ENCODE measurements around the gene SOS2. TPM values are rescaled to one million over a fixed set of nuclear protein-coding genes. Genes with fewer than 3 reads are reported as not detected.

Gene SOS2
- total RNA-seq, 1 donor = 22.3 TPM

DNA sequence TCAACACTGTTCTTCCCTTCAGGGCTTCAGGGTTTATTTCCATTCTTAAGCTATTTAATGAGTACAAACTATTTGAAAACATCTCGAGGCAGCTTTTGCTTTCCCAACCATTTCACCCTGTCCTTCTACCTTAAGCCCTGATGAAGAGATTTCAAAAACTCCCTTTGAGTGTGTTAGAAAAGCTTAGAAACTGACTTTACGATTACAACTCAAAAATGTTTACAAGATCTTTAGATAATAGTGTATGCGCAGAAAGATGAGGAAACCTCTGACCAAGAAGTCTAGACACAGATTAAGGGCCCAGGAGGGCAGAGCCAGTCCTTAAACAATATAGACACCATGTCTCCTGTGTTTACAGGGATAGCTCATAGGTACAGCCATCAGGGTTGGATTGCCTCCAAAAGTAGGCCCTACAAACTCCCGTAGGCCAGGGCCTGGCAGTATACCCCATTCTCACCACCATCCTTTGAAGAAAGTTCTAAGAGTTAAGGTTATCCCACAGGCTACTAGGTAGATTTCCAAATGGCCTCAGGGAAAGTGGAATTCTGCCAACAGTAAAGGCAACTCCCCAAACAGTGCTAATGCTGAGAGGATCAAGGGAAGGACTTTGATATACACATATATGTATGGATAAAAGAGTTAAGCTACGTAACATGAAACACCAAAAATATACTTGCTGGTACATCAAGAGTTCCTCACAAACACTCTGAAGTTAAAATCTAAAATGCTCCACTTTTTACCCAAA is 11.4 kb upstream of the SOS2 start:
- TF ChIP-seq, protein P1, sequence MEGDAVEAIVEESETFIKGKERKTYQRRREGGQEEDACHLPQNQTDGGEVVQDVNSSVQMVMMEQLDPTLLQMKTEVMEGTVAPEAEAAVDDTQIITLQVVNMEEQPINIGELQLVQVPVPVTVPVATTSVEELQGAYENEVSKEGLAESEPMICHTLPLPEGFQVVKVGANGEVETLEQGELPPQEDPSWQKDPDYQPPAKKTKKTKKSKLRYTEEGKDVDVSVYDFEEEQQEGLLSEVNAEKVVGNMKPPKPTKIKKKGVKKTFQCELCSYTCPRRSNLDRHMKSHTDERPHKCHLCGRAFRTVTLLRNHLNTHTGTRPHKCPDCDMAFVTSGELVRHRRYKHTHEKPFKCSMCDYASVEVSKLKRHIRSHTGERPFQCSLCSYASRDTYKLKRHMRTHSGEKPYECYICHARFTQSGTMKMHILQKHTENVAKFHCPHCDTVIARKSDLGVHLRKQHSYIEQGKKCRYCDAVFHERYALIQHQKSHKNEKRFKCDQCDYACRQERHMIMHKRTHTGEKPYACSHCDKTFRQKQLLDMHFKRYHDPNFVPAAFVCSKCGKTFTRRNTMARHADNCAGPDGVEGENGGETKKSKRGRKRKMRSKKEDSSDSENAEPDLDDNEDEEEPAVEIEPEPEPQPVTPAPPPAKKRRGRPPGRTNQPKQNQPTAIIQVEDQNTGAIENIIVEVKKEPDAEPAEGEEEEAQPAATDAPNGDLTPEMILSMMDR (IDR thresholded peaks at IDR 0.05; ENCODE audit: insufficient read depth, low read length) = no peak
- no peak overlapping the region for H3K4me3 ChIP-seq (ENCODE audit: low read depth, low read length)
- no peak for DNase-seq (ENCODE audit: low read depth)

DNA sequence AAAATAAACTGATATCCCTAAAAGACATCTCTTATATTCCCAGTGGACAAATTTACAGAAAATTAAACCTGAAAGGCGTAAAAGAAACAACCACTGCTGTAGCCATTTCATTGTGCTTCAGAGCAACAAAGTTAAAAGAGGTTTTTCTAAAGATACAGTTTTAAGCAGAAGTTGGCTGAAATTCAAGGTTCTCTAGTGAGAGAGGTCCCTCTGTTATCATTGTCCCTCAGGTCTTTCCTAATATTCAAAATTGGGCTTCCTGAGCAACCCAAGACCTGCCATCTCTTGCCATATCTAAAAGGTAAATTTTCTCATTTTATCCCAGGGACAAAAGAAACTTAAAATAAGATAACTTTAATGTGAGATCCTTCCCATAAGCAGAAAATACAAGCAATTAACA is 10.7 kb upstream of the SOS2 start:
- no peak for DNase-seq (ENCODE audit: low read depth)
- TF ChIP-seq, protein P1 (IDR thresholded peaks at IDR 0.05; ENCODE audit: insufficient read depth, low read length) = no peak

DNA sequence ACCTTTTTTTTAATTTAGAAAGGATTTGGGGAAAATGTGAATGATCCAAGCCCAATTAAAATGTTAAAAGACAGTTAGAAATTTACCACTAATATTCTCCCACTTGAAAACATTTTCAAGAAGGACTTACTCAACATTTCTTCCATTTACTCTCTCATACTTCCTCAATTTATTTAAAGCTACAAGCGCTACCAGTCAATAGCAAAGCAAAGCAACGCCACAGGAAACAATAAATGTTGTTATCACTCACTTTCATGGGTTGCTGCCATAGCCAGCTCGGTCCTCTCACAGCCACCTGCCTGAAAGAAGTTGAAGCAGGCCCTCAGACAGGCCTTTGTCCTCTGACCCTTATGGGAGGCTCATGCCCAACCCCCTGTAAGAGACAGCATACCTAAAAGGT is 6.0 kb upstream of the SOS2 start:
- H3K4me3 ChIP-seq (ENCODE audit: low read depth, low read length) = no peak overlapping the region
- TF ChIP-seq, protein P1 (IDR thresholded peaks at IDR 0.05; ENCODE audit: insufficient read depth, low read length) = no peak
- no peak for DNase-seq (ENCODE audit: low read depth)

More for the DNA sequence above, 10.7 kb upstream of the SOS2 start:
- no peak overlapping the region for H3K4me3 ChIP-seq (ENCODE audit: low read depth, low read length)

DNA sequence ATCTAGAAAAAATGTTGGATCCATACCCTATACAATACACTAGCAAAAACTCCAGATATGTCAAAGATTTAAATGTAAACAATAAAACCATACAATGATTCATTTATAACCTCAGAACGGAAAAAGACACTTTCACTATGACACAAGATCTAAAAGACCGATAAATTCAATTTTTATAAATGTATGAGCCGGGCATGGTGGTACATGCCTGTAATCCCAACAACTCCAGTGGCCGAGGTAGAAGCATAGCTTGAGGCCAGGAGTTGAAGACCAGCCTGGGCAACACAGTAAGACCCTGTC is 2.5 kb upstream of the SOS2 start:
- H3K4me3 ChIP-seq (ENCODE audit: low read depth, low read length) = no peak overlapping the region
- no peak for DNase-seq (ENCODE audit: low read depth)
- TF ChIP-seq, protein P1 (IDR thresholded peaks at IDR 0.05; ENCODE audit: insufficient read depth, low read length) = no peak

DNA sequence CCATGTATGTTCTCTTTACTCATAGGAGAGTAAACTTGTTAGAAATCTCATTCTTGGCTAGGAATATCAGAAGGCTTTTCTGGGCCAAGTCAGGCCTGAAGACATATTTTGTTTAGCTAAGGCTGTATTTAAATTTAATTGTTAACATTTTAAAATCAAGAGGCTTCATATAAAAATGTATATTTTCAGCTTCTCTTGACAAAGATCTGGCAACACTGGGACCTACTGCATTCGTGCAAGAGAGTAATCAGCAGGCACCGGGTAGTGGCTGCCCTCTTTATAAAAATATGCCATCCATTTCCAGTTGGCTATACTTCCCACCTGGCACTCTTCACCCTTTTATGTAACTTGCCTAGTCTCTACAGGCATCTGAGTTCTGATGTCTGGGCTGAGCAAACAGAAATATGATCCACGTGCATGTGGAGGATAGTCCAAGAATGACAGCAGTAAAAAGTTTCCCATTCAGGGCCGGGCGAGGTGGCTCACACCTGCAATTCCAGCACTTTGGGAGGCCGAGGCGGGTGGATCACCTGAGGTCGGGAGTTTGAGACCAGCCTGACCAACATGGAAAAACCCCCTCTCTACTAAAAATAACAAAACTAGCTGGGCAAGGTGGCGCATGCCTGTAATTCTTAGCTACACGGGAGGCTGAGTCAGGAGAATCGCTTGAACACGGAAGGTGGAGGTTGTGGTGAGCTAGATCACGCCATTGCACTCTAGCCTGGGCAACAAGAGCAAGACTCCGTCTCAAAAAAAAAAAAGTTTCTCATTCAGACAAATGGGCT is 2.0 kb upstream of the SOS2 start:
- TF ChIP-seq, protein P1 (IDR thresholded peaks at IDR 0.05; ENCODE audit: insufficient read depth, low read length) = no peak
- DNase-seq (ENCODE audit: low read depth) = no peak
- H3K4me3 ChIP-seq (ENCODE audit: low read depth, low read length) = no peak overlapping the region

DNA sequence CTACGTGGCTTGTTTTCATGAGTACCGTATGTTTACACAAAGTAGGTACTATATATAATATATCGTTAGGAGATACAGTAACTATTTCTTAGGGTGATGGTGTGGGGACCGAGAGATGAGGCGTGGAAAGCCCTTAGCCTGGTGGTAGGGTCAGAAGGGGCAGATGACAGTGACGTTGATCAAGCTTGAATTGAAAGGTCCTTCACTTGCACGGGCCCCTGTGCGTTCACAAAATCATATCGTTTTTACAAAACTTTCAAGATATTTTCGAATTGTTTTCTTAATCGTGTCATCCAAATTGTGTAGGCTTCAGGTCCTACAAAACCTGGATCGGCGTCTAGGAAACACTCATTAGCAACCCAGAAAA is 881 bp upstream of the SOS2 start:
- no peak for DNase-seq (ENCODE audit: low read depth)
- TF ChIP-seq, protein P1 (IDR thresholded peaks at IDR 0.05; ENCODE audit: insufficient read depth, low read length) = no peak
- peak overlapping the region; percentile 85 for H3K4me3 ChIP-seq (ENCODE audit: low read depth, low read length)

All from fibroblast of the aortic adventitia (primary cell).